ENCODE measurements around the gene FAM135A. TPM values are rescaled to one million over a fixed set of nuclear protein-coding genes. Genes with fewer than 3 reads are reported as not detected.
"Not testable (repeated sequence)": the region's sequence is repeated elsewhere in the genome, so short reads cannot be mapped to it uniquely, and the experiment has no call there.

FAM135A gene
- total RNA-seq, 1 donor from 2014 or later = 25.1 TPM

DNA sequence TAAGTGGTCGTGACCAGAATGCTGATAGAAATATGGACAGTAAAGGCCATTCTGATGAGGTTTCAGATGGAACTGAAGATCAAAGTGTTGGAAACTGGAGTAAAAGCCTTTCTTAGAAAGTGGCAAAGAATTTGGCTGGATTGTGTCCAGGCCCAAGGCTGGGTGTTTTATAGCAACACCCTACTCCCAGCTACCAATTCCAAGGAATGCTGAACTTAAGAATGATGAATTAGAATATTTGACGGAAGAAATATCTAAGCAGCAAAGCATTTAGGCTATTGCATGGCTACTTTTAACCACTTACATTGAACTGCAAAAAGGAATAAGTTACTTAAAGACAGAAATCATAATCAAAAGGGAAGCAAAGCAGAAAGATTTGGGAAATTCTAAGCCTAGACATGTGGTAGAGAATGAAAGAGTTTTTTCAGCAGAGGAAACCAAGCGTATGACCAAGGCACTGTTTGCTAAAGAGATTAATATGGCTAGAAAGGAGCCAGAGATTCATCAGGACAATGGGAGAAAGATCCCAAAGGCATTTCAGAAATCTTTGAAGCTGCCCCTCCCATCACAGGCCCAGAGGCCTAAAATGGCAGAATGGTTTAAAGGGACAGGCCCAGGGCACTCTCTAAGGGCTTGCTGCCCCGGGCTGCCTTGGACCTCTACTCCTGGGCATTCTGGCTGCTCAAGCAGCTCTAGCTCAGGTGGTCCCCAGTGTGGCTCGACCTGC lies 179.2 kb downstream of the FAM135A start:
- DNase-seq (ENCODE audit: low read depth) = no peak
- TF ChIP-seq, protein P1, sequence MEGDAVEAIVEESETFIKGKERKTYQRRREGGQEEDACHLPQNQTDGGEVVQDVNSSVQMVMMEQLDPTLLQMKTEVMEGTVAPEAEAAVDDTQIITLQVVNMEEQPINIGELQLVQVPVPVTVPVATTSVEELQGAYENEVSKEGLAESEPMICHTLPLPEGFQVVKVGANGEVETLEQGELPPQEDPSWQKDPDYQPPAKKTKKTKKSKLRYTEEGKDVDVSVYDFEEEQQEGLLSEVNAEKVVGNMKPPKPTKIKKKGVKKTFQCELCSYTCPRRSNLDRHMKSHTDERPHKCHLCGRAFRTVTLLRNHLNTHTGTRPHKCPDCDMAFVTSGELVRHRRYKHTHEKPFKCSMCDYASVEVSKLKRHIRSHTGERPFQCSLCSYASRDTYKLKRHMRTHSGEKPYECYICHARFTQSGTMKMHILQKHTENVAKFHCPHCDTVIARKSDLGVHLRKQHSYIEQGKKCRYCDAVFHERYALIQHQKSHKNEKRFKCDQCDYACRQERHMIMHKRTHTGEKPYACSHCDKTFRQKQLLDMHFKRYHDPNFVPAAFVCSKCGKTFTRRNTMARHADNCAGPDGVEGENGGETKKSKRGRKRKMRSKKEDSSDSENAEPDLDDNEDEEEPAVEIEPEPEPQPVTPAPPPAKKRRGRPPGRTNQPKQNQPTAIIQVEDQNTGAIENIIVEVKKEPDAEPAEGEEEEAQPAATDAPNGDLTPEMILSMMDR (conservative IDR thresholded peaks at IDR 0.05; ENCODE audit: low read depth, low read length) = no peak
- no peak overlapping the region for H3K4me3 ChIP-seq (ENCODE audit: low read depth, low read length)

DNA sequence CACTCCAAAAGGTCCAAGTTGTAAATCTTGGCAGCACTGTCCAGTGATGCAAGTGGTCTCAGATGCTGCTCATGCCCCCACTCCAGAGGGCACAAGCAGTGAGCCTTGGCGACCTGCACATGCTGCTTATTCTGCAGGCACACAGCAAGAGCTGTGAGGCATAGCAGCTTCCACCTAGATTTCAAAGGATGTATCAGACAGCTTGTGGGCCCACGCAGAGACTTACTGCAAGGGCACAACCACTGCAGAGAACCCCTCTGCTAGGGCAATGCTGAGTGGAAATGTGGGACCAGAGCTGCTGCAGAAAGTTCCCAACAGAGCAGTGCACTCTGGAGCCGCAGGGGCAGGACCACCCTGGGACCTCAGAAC lies 179.8 kb downstream of the FAM135A start:
- H3K4me3 ChIP-seq (ENCODE audit: low read depth, low read length) = no peak overlapping the region
- TF ChIP-seq, protein P1 (conservative IDR thresholded peaks at IDR 0.05; ENCODE audit: low read depth, low read length) = no peak
- no peak for DNase-seq (ENCODE audit: low read depth)

DNA sequence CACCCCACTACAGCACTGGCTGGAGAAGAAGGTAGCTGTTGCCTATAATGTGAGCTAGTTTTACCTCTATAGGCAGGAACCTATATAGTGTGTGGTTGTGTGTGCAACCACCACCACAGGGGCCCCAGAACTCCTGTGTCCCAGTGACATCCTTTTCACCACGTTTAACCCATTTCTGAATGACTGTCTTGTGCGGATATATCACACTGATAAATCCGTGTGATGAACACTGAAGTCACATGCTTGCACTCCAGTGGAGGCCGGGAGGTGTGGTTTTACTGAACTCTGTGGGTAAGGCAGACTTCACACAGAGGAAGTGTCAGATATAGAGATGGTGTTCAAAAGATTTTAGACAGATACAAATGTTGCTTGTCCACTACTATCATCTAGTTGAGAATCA lies 185.9 kb downstream of the FAM135A start:
- TF ChIP-seq, protein P1 (conservative IDR thresholded peaks at IDR 0.05; ENCODE audit: low read depth, low read length) = no peak
- no peak for DNase-seq (ENCODE audit: low read depth)

DNA sequence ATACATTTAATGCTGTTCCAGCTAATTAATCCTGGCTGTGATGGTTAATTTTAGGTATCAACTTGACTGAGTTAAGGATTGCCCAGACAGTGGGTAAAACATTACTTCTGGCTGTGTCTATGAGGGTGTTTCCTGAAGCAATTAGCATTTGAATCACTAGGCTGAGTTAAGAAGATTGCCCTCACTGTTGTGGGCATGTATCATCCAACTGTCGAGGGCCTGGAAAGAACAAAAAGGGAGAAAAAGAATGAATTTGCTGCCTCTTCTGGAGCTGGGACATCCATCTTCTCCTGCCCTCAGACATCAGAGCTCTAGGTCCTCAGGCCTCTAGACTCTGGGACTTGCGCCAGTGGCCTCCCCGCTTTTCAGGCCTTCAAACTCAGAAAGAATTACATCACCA lies 187.7 kb downstream of the FAM135A start:
- no peak for DNase-seq (ENCODE audit: low read depth)
- TF ChIP-seq, protein P1 (conservative IDR thresholded peaks at IDR 0.05; ENCODE audit: low read depth, low read length) = no peak
- H3K4me3 ChIP-seq (ENCODE audit: low read depth, low read length) = no peak overlapping the region

More for the DNA sequence above, 185.9 kb downstream of the FAM135A start:
- H3K4me3 ChIP-seq (ENCODE audit: low read depth, low read length) = no peak overlapping the region

DNA sequence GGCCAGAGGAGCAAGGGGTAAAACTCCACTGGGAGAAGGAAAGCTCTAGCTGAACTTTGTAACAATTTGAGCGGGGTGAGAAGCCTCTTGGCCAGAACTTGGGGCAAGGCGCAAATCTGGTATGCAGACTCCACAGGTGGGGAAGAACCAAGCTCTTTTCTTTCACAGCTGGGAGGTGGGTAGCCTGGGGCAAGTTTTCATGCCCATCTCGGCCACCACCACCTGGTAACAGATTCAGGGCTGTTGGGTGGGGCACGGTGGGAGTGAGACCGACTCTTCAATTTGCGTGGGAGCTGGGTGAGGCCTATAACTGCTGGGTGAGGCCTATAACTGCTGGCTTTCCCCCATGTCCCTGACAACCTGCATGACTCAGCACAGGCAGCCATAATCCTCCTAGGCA lies 190.9 kb downstream of the FAM135A start:
- no peak for DNase-seq (ENCODE audit: low read depth)
- H3K4me3 ChIP-seq (ENCODE audit: low read depth, low read length) = no peak overlapping the region
- TF ChIP-seq, protein P1 (conservative IDR thresholded peaks at IDR 0.05; ENCODE audit: low read depth, low read length) = no peak

DNA sequence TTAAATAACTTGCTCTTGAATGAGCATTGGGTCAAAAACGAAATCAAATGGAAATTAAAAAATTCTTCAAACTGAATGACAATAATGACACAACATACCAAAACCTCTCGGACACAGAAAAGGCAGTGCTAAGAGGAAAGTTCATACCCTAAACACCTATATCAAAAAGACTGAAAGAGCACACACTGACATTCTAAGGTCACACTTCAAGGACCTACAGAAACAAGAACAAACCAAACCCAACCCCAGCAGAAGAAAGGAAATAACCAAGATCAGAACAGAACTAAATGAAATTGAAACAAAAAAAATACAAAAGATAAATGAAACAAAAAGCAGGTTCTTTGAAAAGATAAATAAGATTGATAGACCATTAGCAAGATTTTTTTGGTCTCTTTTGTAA lies 194.1 kb downstream of the FAM135A start:
- H3K4me3 ChIP-seq (ENCODE audit: low read depth, low read length); DNase-seq (ENCODE audit: low read depth): not testable (repeated sequence)

DNA sequence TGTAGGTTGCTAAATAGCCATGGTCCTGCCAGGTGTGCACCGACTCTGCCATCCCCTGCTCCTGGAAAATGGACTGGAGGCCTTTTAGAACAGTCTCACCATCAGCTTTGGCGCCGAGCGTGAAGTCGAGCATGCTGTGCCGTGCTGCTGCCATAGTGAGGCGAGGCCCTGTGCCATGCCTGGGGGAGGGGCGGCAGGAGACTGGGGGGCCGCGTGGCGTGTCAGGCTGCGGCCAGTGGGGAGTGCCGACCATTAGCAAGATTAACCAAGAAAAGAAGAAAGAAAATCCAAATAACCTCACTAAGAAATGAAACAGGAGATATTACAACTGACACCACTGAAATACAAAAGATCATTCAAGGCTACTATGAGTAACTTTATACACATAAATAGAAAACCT lies 195.9 kb downstream of the FAM135A start:
- not testable (repeated sequence) for DNase-seq (ENCODE audit: low read depth); H3K4me3 ChIP-seq (ENCODE audit: low read depth, low read length)

Other genes with a start within 250 kb of the FAM135A start
- gene COL9A1, start 110.4 kb upstream of the FAM135A start, total RNA-seq = not detected in 2 replicates
- gene SDHAF4, start 153.4 kb downstream of the FAM135A start, total RNA-seq = 13.7 and 15.0 TPM in 2 replicates